DOHH2 (cell line): ENCODE results near the gene ADAM10.
"Not testable (repeated sequence)": the region's sequence is repeated elsewhere in the genome, so short reads cannot be mapped to it uniquely, and the experiment has no call there.

Experiments
- H3F3A ChIP-seq: fragments of 200-600 bp; sonication (generic), shearing (Covaris generic); 2 replicates; pipeline ENCODE4 v1.6.0; 2016; ENCODE audit warnings: antibody characterized with exemption, mild to moderate bottlenecking; ENCODE audit not compliant: control insufficient read depth, insufficient read depth
- H3K27ac ChIP-seq: fragments of 200-600 bp; sonication (generic); 2 replicates; pipeline ENCODE4 v1.5.1; 2014; ENCODE audit warnings: low read depth, mild to moderate bottlenecking, low read length, moderate library complexity
- H3K27me3 ChIP-seq: fragments of 200-600 bp; sonication (generic); 2 replicates; pipeline ENCODE4 v1.6.1; 2014; ENCODE audit warnings: mild to moderate bottlenecking, low read length, mixed read lengths; ENCODE audit not compliant: control insufficient read depth
- H3K36me3 ChIP-seq: fragments of 200-600 bp; sonication (generic); 2 replicates; pipeline ENCODE4 v1.6.1; 2014; ENCODE audit warnings: mild to moderate bottlenecking, low read length, moderate library complexity, mixed read lengths; ENCODE audit not compliant: control insufficient read depth
- H3K4me1 ChIP-seq: fragments of 200-600 bp; sonication (generic); 2 replicates; pipeline ENCODE4 v1.6.1; 2014; ENCODE audit warnings: mild to moderate bottlenecking, low read length, mixed read lengths; ENCODE audit not compliant: control insufficient read depth
- H3K4me2 ChIP-seq: fragments of 200-600 bp; sonication (generic); 2 replicates; pipeline ENCODE4 v1.6.0; 2014; ENCODE audit warnings: mild to moderate bottlenecking, low read length, moderate library complexity
- H3K4me3 ChIP-seq: fragments of 200-600 bp; sonication (generic); 2 replicates; pipeline ENCODE4 v1.5.1; 2014; ENCODE audit warnings: mild to moderate bottlenecking, low read length, mixed read lengths
- H3K79me2 ChIP-seq: fragments of 200-600 bp; sonication (generic); 2 replicates; pipeline ENCODE4 v1.6.1; 2014; ENCODE audit warnings: mild to moderate bottlenecking, low read length, mixed read lengths; ENCODE audit not compliant: control insufficient read depth
- H3K9me2 ChIP-seq: fragments of 200-600 bp; sonication (generic); replicated peaks from 2 replicates; pipeline ENCODE4 v1.6.1; 2014; ENCODE audit warnings: mild to moderate bottlenecking, low read length, mixed read lengths; ENCODE audit not compliant: control insufficient read depth
- H3K9me3 ChIP-seq: fragments of 200-600 bp; sonication (generic); 2 replicates; pipeline ENCODE4 v1.6.1; 2014; ENCODE audit warnings: antibody characterized with exemption, low read length, mixed read lengths; ENCODE audit not compliant: control insufficient read depth, insufficient read depth
- H4K20me1 ChIP-seq: fragments of 200-600 bp; sonication (generic); 2 replicates; pipeline ENCODE4 v1.6.0; 2014; ENCODE audit warnings: low read depth, mild to moderate bottlenecking, antibody characterized with exemption, low read length, moderate library complexity; ENCODE audit not compliant: control insufficient read depth, insufficient read depth
- EZH2phosphoT487 ChIP-seq: fragments of 200-600 bp; sonication (generic); IDR thresholded peaks from 2 replicates; pipeline ENCODE4 v1.6.1; 2017; ENCODE audit warnings: borderline replicate concordance, mild to moderate bottlenecking, antibody characterized with exemption, low read length, moderate library complexity, mixed read lengths
- TF ChIP-seq, protein P1 (sequence below): fragments of 200-600 bp; sonication (generic); IDR thresholded peaks from one replicate; pipeline ENCODE4 v1.5.1; 2014; ENCODE audit warnings: antibody characterized with exemption, mild to moderate bottlenecking, low read depth, low read length; ENCODE audit not compliant: poor library complexity, severe bottlenecking

Gene ADAM10

DNA sequence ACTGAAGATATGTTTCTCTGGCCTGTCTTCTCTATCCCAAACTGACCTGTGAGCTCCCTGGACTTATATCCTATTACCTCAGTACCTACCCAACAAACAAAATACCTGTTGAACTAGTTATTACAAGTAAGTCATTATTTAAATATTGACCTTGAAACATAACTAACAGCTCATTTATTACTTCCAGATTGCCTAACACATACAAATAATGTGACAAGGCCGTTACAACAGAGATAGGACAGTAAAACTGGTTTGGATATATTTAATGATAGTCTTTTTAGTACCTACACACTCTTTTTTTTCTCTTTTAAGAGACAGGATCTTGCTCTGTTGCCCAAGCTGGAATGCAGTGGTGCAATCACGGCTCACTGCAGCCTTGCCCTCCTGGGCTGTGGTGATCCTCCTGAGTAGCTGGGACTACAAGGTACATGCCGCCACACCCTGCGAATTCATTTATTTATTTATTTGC, 145.0 kb downstream of the ADAM10 start:
- H3K27ac ChIP-seq = no peak overlapping the region

DNA sequence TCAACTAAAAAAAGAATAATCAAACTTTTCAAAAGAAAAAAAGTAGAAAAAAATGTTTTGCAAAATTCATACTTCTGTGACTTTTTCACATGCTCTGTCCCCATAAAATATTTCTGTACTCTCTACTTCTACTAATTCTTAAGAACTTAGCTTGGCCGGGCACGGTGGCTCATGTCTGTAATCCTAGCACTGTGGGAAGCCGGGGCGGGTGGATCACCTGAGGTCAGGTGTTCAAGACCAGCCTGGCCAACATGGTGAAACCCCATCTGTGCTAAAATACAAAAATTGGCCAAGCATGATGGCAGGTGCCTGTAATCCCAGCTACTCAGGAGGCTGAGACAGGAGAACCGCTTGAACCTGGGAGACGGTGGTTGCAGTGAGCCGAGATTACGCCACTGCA, 145.6 kb downstream of the ADAM10 start:
- not testable (repeated sequence) for H3K36me3 ChIP-seq, H3K4me2 ChIP-seq, H3K9me2 ChIP-seq, H3K27me3 ChIP-seq, H3K27ac ChIP-seq, H3K9me3 ChIP-seq, H3K4me3 ChIP-seq, H3K4me1 ChIP-seq, H3K79me2 ChIP-seq, H4K20me1 ChIP-seq, H3F3A ChIP-seq

More for the DNA sequence above, 145.0 kb downstream of the ADAM10 start:
- TF ChIP-seq, protein P1, sequence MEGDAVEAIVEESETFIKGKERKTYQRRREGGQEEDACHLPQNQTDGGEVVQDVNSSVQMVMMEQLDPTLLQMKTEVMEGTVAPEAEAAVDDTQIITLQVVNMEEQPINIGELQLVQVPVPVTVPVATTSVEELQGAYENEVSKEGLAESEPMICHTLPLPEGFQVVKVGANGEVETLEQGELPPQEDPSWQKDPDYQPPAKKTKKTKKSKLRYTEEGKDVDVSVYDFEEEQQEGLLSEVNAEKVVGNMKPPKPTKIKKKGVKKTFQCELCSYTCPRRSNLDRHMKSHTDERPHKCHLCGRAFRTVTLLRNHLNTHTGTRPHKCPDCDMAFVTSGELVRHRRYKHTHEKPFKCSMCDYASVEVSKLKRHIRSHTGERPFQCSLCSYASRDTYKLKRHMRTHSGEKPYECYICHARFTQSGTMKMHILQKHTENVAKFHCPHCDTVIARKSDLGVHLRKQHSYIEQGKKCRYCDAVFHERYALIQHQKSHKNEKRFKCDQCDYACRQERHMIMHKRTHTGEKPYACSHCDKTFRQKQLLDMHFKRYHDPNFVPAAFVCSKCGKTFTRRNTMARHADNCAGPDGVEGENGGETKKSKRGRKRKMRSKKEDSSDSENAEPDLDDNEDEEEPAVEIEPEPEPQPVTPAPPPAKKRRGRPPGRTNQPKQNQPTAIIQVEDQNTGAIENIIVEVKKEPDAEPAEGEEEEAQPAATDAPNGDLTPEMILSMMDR = no peak
- TF ChIP-seq EZH2phosphoT487 = no peak
- Histone ChIP-seq H4K20me1 (no peaks in the 10 kb centered on the region), H3F3A (no peaks in the 10 kb centered on the region), H3K4me3 (no peak overlapping the region), H3K36me3 (peaks cover 5% of the 10 kb centered on the region; the same call in 1 of the 2 replicates), H3K9me3 (no peaks in the 10 kb centered on the region), H3K27me3 (no peaks in the 10 kb centered on the region), H3K4me2 (no peak overlapping the region), H3K79me2 (no peaks in the 10 kb centered on the region), H3K9me2 (no peaks in the 10 kb centered on the region), H3K4me1 (no peaks in the 10 kb centered on the region)

DNA sequence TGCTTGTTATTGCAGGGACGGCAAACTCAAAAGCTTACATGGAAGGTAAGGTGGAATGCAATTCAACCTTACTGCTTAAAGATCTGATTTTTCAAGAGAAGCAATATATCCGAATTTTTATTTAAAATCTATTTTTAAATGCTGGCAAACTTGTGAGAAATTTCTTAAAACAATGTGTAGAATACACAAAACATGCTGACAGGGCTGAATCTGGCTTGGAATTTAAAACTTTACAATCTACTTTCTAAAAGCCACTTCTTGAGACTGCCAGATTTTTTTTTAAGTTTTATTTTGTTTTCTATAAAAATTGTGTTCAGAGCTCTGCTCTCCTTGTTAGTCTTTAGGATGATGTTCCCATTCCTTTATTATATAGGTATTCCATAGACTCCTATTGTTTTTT, 146.7 kb downstream of the ADAM10 start:
- Histone ChIP-seq H3K36me3 (peaks cover 5% of the 10 kb centered on the region; the same call in 1 of the 2 replicates), H3K79me2 (no peaks in the 10 kb centered on the region)

DNA sequence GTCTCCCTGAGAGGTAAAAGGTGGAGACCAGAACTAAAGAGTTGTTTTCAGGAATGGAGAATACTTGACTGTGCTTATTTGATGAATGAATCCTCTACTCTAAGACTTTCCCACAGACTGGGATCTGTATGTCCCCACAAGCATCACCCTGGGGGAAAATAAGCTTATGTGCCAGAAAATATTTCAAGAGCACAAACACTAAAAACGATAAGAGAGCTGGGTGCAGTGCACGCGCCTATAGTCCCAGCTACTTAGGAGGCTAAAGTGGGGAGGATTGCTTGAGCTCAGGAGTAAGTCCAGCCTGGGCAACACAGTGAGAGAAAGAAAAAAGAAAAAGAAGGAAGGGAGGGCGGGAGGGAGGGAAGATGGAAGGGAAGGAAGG, 150.7 kb downstream of the ADAM10 start:
- peaks cover 14% of the 10 kb centered on the region for H3K36me3 ChIP-seq

More for the DNA sequence above, 146.7 kb downstream of the ADAM10 start:
- H3K4me2 ChIP-seq = no peak overlapping the region
- H3K4me3 ChIP-seq = no peak overlapping the region
- H3K27ac ChIP-seq = no peak overlapping the region
- no peaks in the 10 kb centered on the region for H3K4me1 ChIP-seq
- TF ChIP-seq EZH2phosphoT487 = no peak
- TF ChIP-seq, protein P1 = no peak
- H3K9me3 ChIP-seq = no peaks in the 10 kb centered on the region
- H4K20me1 ChIP-seq = no peaks in the 10 kb centered on the region
- no peaks in the 10 kb centered on the region for H3K9me2 ChIP-seq
- no peaks in the 10 kb centered on the region for H3F3A ChIP-seq
- no peaks in the 10 kb centered on the region for H3K27me3 ChIP-seq

More for the DNA sequence above, 150.7 kb downstream of the ADAM10 start:
- Histone ChIP-seq H3F3A (no peaks in the 10 kb centered on the region), H3K9me2 (no peaks in the 10 kb centered on the region), H3K79me2 (no peaks in the 10 kb centered on the region), H3K4me1 (no peaks in the 10 kb centered on the region), H3K4me3 (no peak overlapping the region), H3K27me3 (no peaks in the 10 kb centered on the region), H3K9me3 (no peaks in the 10 kb centered on the region), H3K4me2 (no peak overlapping the region), H4K20me1 (no peaks in the 10 kb centered on the region), H3K27ac (no peak overlapping the region)
- TF ChIP-seq, protein P1 = no peak
- no peak for TF ChIP-seq EZH2phosphoT487
